Measurements from ENCODE around the gene GPBP1L1. TPM values are rescaled to one million over a fixed set of nuclear protein-coding genes. Genes with fewer than 3 reads are reported as not detected.

The GPBP1L1 gene
- polyA plus RNA-seq, 1 of the 3 experiments (the other 2 are of a cell fraction) = 28.5 TPM

DNA sequence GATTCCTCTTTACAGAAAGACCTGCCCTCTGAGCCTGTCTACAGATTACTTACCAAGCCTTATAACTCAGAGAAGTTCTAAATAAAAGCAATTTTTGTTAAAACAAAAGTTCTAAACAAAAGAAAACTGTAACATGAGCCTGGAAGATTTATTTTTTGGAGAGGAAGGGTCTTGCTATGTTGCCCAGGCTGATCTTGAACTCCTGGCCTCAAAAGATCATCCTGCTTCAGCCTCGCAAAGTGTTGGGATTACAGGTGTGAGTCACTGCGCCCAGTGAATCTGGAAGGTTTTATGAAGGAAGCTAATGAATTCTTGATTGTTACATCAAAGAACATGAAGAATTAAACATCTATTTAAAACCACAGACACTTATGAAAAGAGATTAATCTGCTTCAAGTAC lies 27.1 kb downstream of the GPBP1L1 start (continued):
- TF ChIP-seq, protein P1, sequence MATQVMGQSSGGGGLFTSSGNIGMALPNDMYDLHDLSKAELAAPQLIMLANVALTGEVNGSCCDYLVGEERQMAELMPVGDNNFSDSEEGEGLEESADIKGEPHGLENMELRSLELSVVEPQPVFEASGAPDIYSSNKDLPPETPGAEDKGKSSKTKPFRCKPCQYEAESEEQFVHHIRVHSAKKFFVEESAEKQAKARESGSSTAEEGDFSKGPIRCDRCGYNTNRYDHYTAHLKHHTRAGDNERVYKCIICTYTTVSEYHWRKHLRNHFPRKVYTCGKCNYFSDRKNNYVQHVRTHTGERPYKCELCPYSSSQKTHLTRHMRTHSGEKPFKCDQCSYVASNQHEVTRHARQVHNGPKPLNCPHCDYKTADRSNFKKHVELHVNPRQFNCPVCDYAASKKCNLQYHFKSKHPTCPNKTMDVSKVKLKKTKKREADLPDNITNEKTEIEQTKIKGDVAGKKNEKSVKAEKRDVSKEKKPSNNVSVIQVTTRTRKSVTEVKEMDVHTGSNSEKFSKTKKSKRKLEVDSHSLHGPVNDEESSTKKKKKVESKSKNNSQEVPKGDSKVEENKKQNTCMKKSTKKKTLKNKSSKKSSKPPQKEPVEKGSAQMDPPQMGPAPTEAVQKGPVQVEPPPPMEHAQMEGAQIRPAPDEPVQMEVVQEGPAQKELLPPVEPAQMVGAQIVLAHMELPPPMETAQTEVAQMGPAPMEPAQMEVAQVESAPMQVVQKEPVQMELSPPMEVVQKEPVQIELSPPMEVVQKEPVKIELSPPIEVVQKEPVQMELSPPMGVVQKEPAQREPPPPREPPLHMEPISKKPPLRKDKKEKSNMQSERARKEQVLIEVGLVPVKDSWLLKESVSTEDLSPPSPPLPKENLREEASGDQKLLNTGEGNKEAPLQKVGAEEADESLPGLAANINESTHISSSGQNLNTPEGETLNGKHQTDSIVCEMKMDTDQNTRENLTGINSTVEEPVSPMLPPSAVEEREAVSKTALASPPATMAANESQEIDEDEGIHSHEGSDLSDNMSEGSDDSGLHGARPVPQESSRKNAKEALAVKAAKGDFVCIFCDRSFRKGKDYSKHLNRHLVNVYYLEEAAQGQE (IDR thresholded peaks at IDR 0.05; ENCODE audit: low read depth, low read length) = no peak
- no peak for TF ChIP-seq MXI1 (IDR thresholded peaks at IDR 0.05; ENCODE audit: low read depth, low read length)
- TF ChIP-seq, protein P2, sequence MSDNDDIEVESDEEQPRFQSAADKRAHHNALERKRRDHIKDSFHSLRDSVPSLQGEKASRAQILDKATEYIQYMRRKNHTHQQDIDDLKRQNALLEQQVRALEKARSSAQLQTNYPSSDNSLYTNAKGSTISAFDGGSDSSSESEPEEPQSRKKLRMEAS (IDR thresholded peaks at IDR 0.05; ENCODE audit: low read depth) = no peak
- TF ChIP-seq, protein P3, sequence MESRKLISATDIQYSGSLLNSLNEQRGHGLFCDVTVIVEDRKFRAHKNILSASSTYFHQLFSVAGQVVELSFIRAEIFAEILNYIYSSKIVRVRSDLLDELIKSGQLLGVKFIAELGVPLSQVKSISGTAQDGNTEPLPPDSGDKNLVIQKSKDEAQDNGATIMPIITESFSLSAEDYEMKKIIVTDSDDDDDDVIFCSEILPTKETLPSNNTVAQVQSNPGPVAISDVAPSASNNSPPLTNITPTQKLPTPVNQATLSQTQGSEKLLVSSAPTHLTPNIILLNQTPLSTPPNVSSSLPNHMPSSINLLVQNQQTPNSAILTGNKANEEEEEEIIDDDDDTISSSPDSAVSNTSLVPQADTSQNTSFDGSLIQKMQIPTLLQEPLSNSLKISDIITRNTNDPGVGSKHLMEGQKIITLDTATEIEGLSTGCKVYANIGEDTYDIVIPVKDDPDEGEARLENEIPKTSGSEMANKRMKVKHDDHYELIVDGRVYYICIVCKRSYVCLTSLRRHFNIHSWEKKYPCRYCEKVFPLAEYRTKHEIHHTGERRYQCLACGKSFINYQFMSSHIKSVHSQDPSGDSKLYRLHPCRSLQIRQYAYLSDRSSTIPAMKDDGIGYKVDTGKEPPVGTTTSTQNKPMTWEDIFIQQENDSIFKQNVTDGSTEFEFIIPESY (IDR thresholded peaks at IDR 0.05; ENCODE audit: borderline replicate concordance, low read depth) = no peak
- no peak for TF ChIP-seq CHD2 (IDR thresholded peaks at IDR 0.05; ENCODE audit: low read length, partially characterized antibody)
- no peak for TF ChIP-seq GABPA (IDR thresholded peaks at IDR 0.05; ENCODE audit: low read depth)

DNA sequence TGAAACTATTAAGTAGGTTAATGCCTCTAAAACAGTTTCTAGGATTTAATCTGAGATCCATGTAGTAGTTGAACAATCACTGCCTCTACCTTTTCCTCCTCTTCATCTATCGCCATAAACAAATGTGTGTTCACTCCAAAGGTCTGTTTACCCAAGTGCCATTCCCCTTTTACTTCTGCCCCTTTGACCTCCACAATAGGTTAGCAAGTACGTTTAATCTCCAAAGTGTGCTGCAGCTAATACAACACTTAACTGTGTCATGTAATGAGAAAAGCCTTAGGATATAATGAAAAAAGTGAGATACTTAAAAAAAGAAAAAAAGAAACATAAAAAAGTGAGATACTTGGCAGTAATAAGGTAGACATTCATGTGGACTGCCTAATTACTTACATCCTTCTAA lies 28.2 kb downstream of the GPBP1L1 start:
- H3K4me1 ChIP-seq (ENCODE audit: control insufficient read depth in 1 of 2, insufficient read depth in 2 of 2, low read depth in 1 of 2, low read length in 1 of 2) = no peaks in the 10 kb centered on the region
- H3F3A ChIP-seq (replicated peaks; ENCODE audit: insufficient read depth) = peaks cover 10% of the 10 kb centered on the region
- no peak overlapping the region for H3K4me2 ChIP-seq
- H3K79me2 ChIP-seq (ENCODE audit: insufficient read depth) = peaks cover 66% of the 10 kb centered on the region
- H2AFZ ChIP-seq (ENCODE audit: low read depth) = no peak overlapping the region
- POLR2A ChIA-PET = no interaction called here
- CTCF ChIA-PET = interaction anchor here (1.0 kb wide), 1 partner anchor 20 kb away, joined by 3 read pairs; no protein-coding TSS in a partner anchor
- 86% methylated on average over 2 of the region's 2 CpGs for WGBS (ENCODE audit: low lambda C conversion rate)
- no peaks in the 10 kb centered on the region for H3K9me3 ChIP-seq
- H4K20me1 ChIP-seq (ENCODE audit: insufficient read depth) = peaks cover 32% of the 10 kb centered on the region
- no peaks in the 10 kb centered on the region for H3K27me3 ChIP-seq (ENCODE audit: insufficient read depth)
- no peaks in the 10 kb centered on the region for H3K9me2 ChIP-seq
- TF ChIP-seq TCF12 (IDR thresholded peaks at IDR 0.05) (no peak), ELF1 (IDR thresholded peaks at IDR 0.05) (no peak), RXRA (IDR thresholded peaks at IDR 0.05; ENCODE audit: borderline replicate concordance, low read depth) (no peak), GABPA (IDR thresholded peaks at IDR 0.05; ENCODE audit: low read depth) (no peak), TAF1 (IDR thresholded peaks at IDR 0.05; ENCODE audit: borderline replicate concordance, low read depth, low read length) (no peak), TEAD4 (IDR thresholded peaks at IDR 0.05; ENCODE audit: borderline replicate concordance, insufficient read depth) (no peak)
- peaks cover 40 to 78% of the 10 kb centered on the region in 2 experiments for H3K36me3 ChIP-seq (replicated peaks in 1 of 2; ENCODE audit: control insufficient read depth in 1 of 2, insufficient read depth in 2 of 2, low read length in 1 of 2)
- DNase-seq = no peak
- no peak overlapping the region for H3K27ac ChIP-seq (ENCODE audit: low read depth in 2 of 2, low read length in 1 of 2)
- no peak overlapping the region for H3K9ac ChIP-seq
- no peak overlapping the region for H3K4me3 ChIP-seq (ENCODE audit: low read depth in 2 of 2, low read length in 1 of 2)
